Mammary epithelial cell (primary cell): ENCODE results near the gene ASCL4.

Experiments used
- EZH2 ChIP-seq: IDR thresholded peaks from 2 replicates; pipeline ENCODE4 v1.6.1; 2012; ENCODE audit warnings: low read length, inconsistent platforms, borderline replicate concordance
- TF ChIP-seq, protein P1 (sequence below), 2 donors: IDR thresholded peaks in 1 of 2; conservative IDR thresholded peaks in 1 of 2; 2 replicates each; pipeline ENCODE4 v1.5.1; 2011 to 2012; ENCODE audit warnings: inconsistent platforms in 2 of 2, low read length in 2 of 2, mild to moderate bottlenecking in 2 of 2, control low read depth in 1 of 2, low read depth in 1 of 2; ENCODE audit not compliant: insufficient read depth in 1 of 2; ENCODE audit errors: extremely low read depth in 1 of 2

DNA sequence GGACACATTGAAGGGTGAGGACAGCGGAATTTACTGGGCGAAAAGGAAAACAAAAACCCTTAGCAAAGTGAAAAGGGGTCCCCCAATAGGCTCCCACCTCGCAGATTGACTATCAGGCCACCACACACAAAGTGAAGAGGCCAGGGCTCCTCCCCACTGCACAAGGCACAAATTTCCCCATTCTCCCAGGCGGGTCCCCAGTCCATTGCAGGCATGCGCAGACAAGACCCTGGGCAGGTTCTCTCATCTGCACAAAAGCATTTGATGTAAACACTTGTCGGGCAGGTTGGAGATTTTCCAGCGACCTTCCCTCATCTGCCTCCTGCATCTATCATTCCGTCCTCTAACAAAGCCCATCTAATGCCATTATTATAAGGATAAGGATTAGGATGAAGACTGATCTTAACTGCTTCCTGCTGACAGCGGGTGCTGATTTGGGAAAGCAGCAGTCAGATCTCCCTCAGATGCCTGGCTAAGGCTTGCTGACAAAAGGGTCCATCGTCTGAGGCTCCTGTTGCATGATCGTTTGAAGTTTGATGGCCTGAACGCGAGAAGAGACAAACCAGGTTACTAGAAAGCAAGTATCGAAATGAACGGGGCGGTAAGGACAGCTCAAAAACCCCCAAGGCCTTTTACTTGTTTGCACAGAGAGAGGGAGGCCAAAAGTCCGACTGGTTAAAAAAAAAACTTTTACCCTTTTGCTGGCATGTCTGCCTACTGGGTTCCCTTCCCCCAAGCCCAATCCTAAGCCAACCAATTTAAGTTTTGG is 14.4 kb downstream of the ASCL4 start:
- TF ChIP-seq, protein P1, sequence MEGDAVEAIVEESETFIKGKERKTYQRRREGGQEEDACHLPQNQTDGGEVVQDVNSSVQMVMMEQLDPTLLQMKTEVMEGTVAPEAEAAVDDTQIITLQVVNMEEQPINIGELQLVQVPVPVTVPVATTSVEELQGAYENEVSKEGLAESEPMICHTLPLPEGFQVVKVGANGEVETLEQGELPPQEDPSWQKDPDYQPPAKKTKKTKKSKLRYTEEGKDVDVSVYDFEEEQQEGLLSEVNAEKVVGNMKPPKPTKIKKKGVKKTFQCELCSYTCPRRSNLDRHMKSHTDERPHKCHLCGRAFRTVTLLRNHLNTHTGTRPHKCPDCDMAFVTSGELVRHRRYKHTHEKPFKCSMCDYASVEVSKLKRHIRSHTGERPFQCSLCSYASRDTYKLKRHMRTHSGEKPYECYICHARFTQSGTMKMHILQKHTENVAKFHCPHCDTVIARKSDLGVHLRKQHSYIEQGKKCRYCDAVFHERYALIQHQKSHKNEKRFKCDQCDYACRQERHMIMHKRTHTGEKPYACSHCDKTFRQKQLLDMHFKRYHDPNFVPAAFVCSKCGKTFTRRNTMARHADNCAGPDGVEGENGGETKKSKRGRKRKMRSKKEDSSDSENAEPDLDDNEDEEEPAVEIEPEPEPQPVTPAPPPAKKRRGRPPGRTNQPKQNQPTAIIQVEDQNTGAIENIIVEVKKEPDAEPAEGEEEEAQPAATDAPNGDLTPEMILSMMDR (conservative IDR thresholded peaks at IDR 0.05 in 1 of 2, IDR thresholded peaks at IDR 0.05 in 1 of 2; ENCODE audit: extremely low read depth in 1 of 2, insufficient read depth in 1 of 2, low read depth in 1 of 2, low read length in 2 of 2), result no peak
- no peak for TF ChIP-seq EZH2
